GM21360 (cell line): Measurements from ENCODE around the gene TRIO.

Source experiments
- ATAC-seq: cut with Tn5 transposase; IDR thresholded peaks from one replicate; pipeline ENCODE4 v1.9.1; 2021; ENCODE audit warnings: mild to moderate bottlenecking, moderate library complexity; ENCODE audit not compliant: unreplicated experiment

TRIO gene

DNA sequence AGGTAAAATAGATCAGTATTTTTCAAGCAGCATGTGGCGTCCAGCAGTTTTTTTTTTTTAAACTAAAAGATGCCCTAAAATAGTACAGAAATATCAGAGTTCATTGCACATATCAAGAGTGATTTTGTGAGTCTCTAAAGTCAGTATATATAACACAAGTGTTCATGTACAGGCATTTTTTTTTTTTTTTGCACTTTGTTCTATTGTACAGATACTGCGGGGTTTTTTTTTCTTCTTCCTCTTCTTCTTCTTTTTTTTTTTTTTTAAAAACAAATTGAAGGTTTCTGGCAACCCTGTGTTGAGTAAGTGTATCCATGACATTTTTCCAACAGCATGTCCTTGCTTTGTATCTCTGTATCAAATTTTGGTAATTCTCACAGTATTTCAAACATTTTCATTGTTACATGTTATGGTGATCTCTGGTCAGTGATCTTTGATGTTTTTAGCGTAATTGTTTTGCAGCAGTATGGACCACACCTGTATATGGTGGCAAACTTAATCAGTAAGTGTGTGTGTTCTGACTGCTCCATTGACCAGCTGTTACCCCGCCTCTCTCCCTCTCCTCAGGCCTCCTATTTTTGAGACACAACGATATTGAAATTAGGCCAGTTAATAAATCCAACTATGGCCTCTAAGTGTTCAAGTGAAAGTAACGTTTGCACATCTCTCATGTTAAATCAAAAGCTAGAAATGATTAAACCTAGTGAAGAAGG is 76.8 kb downstream of the TRIO start:
- ATAC-seq, result no peak

DNA sequence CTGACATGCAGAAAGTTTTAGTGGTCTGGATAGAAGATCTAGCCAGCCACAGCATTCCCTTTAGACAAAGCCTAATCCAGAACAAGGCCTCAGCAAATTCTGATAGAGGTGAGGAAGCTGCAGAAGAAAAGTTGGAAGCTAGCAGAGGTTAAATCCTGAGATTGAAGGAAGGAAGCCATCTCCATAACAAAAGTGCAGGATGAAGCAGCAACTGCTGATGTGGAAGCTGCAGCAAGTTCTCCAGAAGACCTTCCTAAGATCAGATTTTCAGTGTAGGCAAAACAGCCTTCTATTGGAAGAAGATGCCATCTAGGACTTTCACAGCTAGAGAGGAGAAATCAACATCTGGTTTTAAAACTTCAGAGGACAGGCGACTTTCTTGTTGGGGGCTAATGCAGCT is 77.5 kb downstream of the TRIO start:
- ATAC-seq, result no peak

DNA sequence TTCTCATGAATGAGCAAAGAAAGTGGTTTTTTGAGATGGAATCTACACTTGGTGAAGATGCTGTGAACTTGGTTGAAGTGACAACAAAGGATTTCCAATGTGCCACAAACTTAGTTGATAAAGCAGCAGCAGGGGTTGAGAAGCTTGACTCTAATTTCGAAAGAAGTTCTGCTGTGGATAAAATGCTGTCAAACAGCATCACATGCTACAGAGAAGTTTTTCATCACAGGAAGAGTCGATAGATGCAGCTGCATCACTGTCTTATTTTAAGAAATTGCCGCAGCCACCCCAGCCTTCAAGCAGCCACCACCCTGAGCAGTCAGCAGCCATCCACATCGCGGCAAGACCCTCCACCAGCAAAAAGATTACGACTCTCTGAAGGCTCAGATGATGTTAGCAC is 78.6 kb downstream of the TRIO start:
- no peak for ATAC-seq

DNA sequence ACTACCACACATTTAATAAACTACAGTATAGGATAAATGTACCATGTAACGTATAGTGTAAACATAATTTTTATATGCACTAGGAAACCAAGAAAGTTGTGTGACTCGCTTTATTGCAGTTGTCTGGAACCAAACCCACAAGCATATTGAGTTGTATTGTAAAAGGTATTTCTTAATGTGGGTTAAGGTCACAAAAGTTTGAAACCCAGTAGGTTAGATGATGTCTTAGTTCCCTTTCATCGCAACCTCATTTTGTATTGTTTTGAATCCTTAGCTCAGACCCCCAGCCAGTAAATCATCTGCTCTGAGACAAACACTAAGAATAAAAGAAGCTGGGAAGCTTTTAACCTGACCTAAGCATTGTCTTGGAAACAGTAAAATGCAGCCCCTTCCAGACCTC is 79.1 kb downstream of the TRIO start:
- ATAC-seq, result no peak

- no peak for ATAC-seq
Measured at GRCh38 chr5:14223372-14223771, 80.2 kb downstream of the TRIO start.

- no peak for ATAC-seq
Measured at GRCh38 chr5:14225173-14225834, 82.2 kb downstream of the TRIO start.

DNA sequence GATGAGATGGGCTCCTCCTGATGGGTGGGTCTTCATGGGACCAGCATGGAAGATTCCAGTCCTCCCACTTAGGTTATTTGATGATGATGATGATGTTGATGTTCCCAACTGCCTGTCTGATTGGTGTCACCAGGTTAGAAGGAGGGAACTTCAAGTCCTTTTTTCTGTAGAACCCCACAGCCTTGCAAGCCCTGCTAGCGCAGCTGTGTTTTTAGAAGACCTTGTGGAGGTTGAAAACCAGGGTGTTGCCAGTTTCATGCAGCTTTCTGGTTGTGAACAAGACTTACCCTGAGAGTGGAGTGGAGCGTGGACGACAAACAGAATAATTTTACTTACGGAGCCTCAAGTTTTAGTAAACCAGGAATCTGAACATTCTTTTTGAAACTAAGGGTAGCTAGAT is 83.0 kb downstream of the TRIO start:
- no peak for ATAC-seq

GRCh38 chr5:14226554-14226953 is 83.4 kb downstream of the TRIO start:
- ATAC-seq, result no peak

DNA sequence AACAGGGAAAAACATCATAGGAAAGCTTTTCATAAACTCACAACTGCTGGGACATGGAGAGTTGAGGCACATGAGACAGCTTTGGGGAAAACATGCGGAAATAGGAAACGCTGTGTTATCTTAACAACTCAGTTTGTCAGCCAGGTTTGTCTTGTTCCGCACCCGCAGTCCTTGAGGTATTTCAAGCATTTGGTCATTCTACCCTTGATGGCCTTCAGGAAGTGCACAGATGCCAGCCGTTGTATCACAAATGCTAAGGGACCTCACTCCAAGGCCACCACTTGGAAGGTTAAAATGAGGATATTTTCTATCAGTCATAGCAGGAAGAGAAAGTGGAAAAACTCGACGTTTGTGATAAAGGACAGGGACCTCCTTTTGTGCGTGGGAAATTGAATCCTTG is 83.8 kb downstream of the TRIO start:
- ATAC-seq, result no peak

DNA sequence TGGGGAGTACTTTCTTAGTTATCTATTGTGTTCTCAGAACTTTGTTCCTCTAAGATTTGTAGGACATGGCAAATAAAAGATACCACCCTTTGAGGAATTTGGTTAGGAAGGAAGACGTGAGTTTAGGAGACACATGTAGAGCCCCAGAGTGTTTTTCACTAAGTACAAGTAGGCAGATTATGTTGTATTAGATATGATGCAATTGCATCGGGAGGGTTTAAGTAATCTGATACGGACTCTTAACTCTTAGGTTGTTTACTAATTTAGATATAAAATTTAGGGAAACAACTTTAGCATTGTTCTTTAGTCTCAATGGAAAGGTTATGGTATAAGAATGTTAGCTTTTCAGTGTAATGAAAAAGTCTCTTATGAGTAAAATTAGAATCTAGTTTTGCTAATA is 84.4 kb downstream of the TRIO start:
- no peak for ATAC-seq

GRCh38 chr5:14228219-14228618 is 85.1 kb downstream of the TRIO start:
- ATAC-seq, result no peak

DNA sequence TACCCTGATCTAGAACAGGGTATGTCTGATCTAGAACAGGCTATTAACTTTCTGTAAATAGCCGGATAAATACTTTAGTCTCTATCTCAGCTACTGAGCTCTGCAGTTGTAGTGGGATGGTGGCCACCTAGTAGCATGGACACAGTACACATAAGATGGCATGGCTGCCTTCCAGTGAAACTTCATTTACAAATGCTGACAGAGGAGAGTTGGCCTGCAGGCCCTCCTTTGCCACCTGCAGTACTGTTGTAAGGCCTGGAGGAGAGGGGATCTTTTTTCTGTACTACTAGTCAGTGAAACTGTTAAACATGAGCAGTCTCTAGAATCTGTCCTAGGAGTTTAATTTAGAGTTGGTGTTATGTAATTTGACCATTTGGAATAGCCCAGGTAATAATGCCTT is 86.0 kb downstream of the TRIO start:
- ATAC-seq, result no peak

DNA sequence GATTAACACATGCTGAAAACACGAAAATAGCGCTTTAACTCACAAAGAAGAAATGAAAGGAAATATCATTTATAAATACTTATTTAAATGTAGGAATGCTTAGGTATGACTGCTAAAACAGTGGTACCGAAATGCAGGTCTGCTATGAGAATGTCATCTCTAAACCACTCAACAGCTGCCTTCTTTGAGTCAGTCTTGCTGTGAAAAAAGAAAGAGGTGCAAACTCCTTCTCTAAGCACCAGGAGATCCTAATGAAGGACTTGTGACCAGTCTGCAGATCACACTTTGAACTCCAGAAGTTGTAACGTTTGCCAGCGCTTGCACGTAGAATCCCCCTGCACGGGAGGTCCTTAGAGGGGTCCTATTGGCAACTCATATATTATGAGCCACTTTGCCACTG is 86.6 kb downstream of the TRIO start:
- ATAC-seq, result no peak

DNA sequence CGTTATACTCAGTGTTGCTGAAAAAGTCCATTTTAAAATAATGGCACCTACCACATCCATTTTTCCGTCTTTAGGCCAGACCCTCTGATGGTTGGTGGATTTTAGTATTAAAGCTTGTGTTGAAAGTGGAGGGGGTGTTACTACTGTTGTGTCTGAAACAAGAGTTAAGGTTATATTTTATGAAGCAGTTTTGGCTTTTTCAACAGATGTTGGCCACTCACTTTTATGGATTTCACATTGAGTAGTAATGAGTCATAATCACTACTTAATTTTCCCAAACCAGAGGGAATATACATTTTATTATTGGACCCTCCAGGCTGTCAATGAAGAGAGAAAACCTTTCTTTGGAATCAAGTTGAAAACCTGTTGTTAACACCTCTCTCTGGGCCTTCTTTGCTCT is 88.0 kb downstream of the TRIO start:
- no peak for ATAC-seq

- ATAC-seq, result no peak
Measured at GRCh38 chr5:14231890-14232289, 88.7 kb downstream of the TRIO start.

GRCh38 chr5:14234204-14234603 is 91.1 kb downstream of the TRIO start:
- ATAC-seq, result no peak

DNA sequence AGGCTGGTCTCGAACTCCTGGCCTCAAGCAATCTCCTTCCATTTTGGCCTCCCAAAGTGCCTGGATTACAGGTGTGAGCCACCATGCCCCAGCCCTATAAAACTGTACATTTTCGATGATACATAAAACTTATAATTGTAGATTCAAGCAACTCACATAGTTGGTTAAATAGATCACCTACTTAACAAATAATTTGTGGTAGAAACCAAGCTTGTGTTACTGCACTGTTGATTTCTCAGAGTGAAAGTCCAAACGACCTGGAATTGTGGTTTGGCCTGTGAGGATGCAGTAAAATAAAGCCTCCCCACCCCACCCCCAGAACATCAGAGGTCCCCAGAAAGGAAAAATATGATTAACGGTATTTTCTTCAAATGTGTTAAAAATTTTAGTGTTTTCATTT is 92.7 kb downstream of the TRIO start:
- no peak for ATAC-seq

- no peak for ATAC-seq
Measured at GRCh38 chr5:14236757-14237156, 93.6 kb downstream of the TRIO start.

GRCh38 chr5:14237317-14238086 is 94.4 kb downstream of the TRIO start:
- no peak for ATAC-seq

- ATAC-seq, result no peak
Measured at GRCh38 chr5:14238272-14238671, 95.1 kb downstream of the TRIO start.

DNA sequence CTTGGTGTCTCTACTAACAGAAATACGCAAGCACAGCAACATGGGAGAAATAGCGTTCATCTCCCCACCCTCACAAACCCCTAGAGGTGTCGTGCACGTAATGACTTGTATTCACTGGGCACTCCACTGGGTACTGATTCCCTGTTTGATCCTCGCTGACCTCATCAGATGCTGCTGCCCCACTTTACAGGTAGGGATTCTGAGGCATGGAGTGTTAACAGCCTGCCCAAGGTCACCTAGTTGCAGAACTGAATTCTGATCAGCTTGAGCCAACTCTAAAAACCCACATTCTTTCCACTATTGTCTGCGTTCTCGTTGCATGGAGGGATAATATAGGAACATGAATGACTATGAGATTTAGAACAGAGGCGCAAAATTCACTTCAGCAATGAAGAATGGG is 96.3 kb downstream of the TRIO start:
- ATAC-seq, result no peak

DNA sequence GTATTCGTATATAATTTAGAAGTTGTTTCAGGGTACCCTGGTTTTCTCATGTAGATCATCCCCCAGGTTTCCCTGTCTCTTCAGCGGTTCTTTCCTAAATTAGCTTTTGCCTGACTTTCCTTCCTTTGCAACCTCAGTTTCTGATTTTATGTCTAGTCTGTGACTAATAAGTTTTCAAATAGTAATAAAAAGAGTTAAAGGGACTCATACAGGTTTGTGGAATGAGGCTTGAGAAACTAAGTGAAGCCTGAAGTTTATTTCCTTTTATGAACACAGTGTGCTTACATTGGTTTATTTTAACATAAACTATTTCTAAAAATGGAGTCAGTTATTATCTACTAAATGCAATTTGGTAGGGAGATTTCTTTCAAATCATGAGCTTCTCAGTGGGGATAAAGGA is 96.8 kb downstream of the TRIO start:
- ATAC-seq, result no peak
